Body of pancreas (tissue), 4 donors: ENCODE measurements around the gene ETS2. TPM values are rescaled to one million over a fixed set of nuclear protein-coding genes. Genes with fewer than 3 reads are reported as not detected.
A peak's percentile ranks its signal among the peaks of the same experiment; 100 is the strongest.

Experiments
- ATAC-seq: fragments of 150-250 bp; one replicate; pipeline ENCODE4 v1.9.1; 2016
- DNase-seq, 4 donors: peaks; one replicate each; pipeline ENCODE4 v3.0.0-alpha.2; 2019
- H3K27ac ChIP-seq, 4 donors: fragments of 200-600 bp; sonication (generic); 1 replicate in 3 of 4; 2 replicates in 1 of 4; pipeline versions ENCODE4 v1.5.1 to v1.6.1; 2016 to 2019; ENCODE audit warnings: mild to moderate bottlenecking in 1 of 4, mixed read lengths in 1 of 4, moderate library complexity in 1 of 4
- H3K27me3 ChIP-seq, 2 donors: fragments of 200-600 bp; sonication (generic); one replicate each; pipeline ENCODE4 v1.6.0; 2016; ENCODE audit warnings: mild to moderate bottlenecking in 1 of 2
- H3K36me3 ChIP-seq, 2 donors: fragments of 200-600 bp; sonication (generic); replicated peaks in 1 of 2; 2 replicates each; pipeline ENCODE4 v1.5.1; 2016; ENCODE audit warnings: low read depth in 2 of 2; ENCODE audit not compliant: insufficient read depth in 1 of 2
- H3K4me1 ChIP-seq: fragments of 200-600 bp; sonication (generic); one replicate; pipeline ENCODE4 v1.6.0; 2016
- H3K4me3 ChIP-seq, 2 donors: fragments of 200-600 bp; sonication (generic); 1 replicate in 1 of 2; 2 replicates in 1 of 2; pipeline ENCODE4 v1.5.1; 2016 to 2019
- H3K9me3 ChIP-seq, 3 donors: fragments of 200-600 bp; sonication (generic); 1 replicate in 2 of 3; 2 replicates in 1 of 3; pipeline ENCODE4 v1.5.1; 2016
- POLR2A ChIP-seq, 3 donors: fragments of 450-650 bp; IDR thresholded peaks; one replicate each; pipeline ENCODE4 v1.6.1; 2016; ENCODE audit warnings: antibody characterized with exemption in 3 of 3, mild to moderate bottlenecking in 2 of 3
- WGBS, 2 donors: methylation state at CpG; one replicate each; pipeline ENCODE4 v1.1.5; 2017; 5-methylcytosine and 5-hydroxymethylcytosine counted together
- intact Hi-C: fragments of 100-400 bp; cut with DNase I; formaldehyde crosslinking; loops from one replicate; pipeline ENCODE4 v1.15.1; 2023
- total RNA-seq, 2 donors: library from RNA; depleted of rRNA; stranded (reverse); fragments of >200 nt; gene quantifications; one replicate each; pipeline ENCODE4 v1.1.0, GENCODE V29; 2016
- TF ChIP-seq, protein P1 (sequence below), 7 experiments: fragments of 450-650 bp in 4 of 7; fragments of 200-600 bp in 3 of 7; sonication (generic) in 3 of 7; IDR thresholded peaks; one replicate each; pipeline ENCODE4 v1.5.1; 2016 to 2019; ENCODE audit warnings: antibody characterized with exemption in 7 of 7

ETS2 gene
- total RNA-seq, 2 donors from 2014 or later: 17.9 to 25.7 TPM

DNA sequence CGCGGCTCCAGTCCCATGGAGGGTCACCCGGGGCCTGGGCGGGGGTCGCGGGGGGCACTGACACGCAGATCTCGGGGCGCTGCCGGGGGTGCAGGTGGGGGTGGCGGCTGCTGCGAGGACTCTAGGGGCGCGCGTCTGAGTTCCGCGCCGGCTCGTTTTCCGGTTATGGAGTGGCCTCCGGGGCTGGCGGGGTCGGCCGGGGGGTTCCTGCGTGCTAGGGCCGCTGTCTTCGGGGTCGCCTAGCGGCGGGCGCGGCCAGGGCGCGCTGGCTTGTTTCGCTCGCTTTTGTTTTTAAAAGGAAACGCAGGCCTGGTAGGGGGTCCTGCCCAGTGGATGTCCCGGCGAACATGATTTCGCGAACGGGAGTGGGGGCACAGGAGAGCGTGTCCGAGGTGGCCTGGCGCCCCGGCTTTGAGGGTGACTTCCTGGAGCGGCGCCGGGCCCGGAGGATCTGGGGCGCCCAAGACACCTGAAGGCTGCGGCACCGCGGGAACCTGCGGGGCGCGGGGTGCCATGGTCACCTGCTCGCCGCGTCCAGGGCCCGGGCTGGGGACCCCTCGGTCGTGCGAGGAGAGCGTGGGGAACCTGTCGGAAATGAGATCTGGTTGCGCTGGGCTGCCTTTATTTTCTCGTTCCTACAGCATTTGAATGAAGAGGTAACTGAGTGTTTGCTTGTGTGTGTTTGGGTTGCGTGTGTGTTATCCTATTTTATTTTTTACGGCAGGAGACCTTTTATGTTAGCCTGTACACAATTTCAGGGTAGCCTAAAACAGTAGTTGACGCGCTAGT lies 618 bp downstream of the ETS2 start:
- H3K27ac ChIP-seq: peak overlapping the region; percentile 87 to 95 (median 92)
- 0 to 3% methylated on average over 6 to 70 of the region's 72 CpGs for WGBS, 2 donors
- intact Hi-C loops: no loop called here
- no peaks in the 10 kb centered on the region for H3K9me3 ChIP-seq
- H3K4me1 ChIP-seq: peaks cover 18% of the 10 kb centered on the region
- H3K4me3 ChIP-seq: peak overlapping the region; percentile 44
- no peaks in the 10 kb centered on the region for H3K36me3 ChIP-seq
- DNase-seq: peak in 3 of 4 donors; percentile 34 to 45 (median 38)
- no peaks in the 10 kb centered on the region for H3K27me3 ChIP-seq
- ATAC-seq: peak; percentile 25
- TF ChIP-seq, protein P1, sequence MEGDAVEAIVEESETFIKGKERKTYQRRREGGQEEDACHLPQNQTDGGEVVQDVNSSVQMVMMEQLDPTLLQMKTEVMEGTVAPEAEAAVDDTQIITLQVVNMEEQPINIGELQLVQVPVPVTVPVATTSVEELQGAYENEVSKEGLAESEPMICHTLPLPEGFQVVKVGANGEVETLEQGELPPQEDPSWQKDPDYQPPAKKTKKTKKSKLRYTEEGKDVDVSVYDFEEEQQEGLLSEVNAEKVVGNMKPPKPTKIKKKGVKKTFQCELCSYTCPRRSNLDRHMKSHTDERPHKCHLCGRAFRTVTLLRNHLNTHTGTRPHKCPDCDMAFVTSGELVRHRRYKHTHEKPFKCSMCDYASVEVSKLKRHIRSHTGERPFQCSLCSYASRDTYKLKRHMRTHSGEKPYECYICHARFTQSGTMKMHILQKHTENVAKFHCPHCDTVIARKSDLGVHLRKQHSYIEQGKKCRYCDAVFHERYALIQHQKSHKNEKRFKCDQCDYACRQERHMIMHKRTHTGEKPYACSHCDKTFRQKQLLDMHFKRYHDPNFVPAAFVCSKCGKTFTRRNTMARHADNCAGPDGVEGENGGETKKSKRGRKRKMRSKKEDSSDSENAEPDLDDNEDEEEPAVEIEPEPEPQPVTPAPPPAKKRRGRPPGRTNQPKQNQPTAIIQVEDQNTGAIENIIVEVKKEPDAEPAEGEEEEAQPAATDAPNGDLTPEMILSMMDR (IDR thresholded peaks at IDR 0.05): peak in 2 of 7 experiments; percentile 8 to 12
- TF ChIP-seq POLR2A (IDR thresholded peaks at IDR 0.05): peak in 1 of 3 donors; percentile 19

DNA sequence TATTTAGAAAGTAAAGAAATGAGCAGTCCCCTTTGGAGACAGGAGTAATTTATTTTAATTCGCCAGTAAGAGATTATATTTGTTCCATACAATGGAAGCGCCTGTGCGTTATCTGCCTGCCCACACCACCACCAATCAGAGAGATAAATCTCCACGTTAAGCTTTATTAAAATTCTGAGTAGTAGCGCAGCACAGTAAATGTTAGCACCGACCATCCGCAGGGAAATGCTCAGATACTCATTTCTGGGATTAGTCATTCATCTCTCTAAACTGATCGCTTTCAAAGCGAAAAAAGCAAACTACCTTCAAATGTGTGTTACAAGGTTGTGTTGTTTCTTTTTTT lies 1.2 kb downstream of the ETS2 start:
- no peak for DNase-seq
- TF ChIP-seq POLR2A (IDR thresholded peaks at IDR 0.05): no peak
- TF ChIP-seq, protein P1 (IDR thresholded peaks at IDR 0.05): no peak
- ATAC-seq: no peak
- H3K9me3 ChIP-seq: no peaks in the 10 kb centered on the region
- intact Hi-C loops: no loop called here
- no peaks in the 10 kb centered on the region for H3K36me3 ChIP-seq
- peak overlapping the region in 3 of 4 donors; percentile 92 to 95 (median 93) for H3K27ac ChIP-seq
- H3K4me3 ChIP-seq: peak overlapping the region in 1 of 2 donors; percentile 44
- 21 to 41% methylated on average over 9 of the region's 9 CpGs for WGBS, 2 donors
- no peaks in the 10 kb centered on the region for H3K27me3 ChIP-seq
- H3K4me1 ChIP-seq: peaks cover 18% of the 10 kb centered on the region

- no peaks in the 10 kb centered on the region for H3K9me3 ChIP-seq
- intact Hi-C loops: no loop called here
- peaks cover 18% of the 10 kb centered on the region for H3K4me1 ChIP-seq
- H3K4me3 ChIP-seq: peak overlapping the region in 1 of 2 donors; percentile 44
- H3K27ac ChIP-seq: peak overlapping the region in 3 of 4 donors; percentile 92 to 95 (median 93)
- 50 to 59% methylated on average over 2 of the region's 2 CpGs for WGBS, 2 donors
- H3K36me3 ChIP-seq: no peaks in the 10 kb centered on the region
- TF ChIP-seq POLR2A (IDR thresholded peaks at IDR 0.05): no peak
- TF ChIP-seq, protein P1 (IDR thresholded peaks at IDR 0.05): no peak
- ATAC-seq (no peak), DNase-seq (no peak)
- H3K27me3 ChIP-seq: no peaks in the 10 kb centered on the region
These were observed 1.7 kb downstream of the ETS2 start for GRCh38 chr21:38807441-38807871.

DNA sequence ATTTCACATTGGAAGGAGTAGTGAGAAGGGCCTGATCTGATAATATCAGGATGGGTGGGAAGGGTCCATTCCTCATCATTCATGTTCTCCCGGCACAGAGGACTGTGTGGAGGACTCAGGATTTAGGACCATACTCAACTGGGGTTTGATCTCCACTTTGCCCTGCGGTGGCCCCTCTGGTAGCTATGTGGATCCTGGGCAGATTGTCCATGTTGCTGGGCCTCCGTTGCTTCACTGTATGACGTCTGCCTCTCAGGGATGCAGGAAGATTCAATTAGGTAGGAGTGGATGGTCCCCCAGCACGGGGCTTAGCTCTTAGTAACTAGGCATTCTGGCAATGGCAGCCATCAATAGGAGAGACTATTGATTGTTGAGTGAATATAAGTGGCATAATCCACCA lies 2.3 kb downstream of the ETS2 start:
- no peak for TF ChIP-seq POLR2A (IDR thresholded peaks at IDR 0.05)
- TF ChIP-seq, protein P1 (IDR thresholded peaks at IDR 0.05): no peak
- H3K4me1 ChIP-seq: peaks cover 18% of the 10 kb centered on the region
- peaks cover 0 to 3% of the 10 kb centered on the region in 2 donors for H3K36me3 ChIP-seq
- H3K9me3 ChIP-seq: no peaks in the 10 kb centered on the region
- H3K27ac ChIP-seq: peak overlapping the region in 2 of 4 donors; percentile 31 to 95
- ATAC-seq (no peak), DNase-seq (no peak)
- WGBS, 2 donors: 71 to 94% methylated on average over 5 of the region's 5 CpGs
- no peak overlapping the region for H3K4me3 ChIP-seq
- intact Hi-C loops: no loop called here
- H3K27me3 ChIP-seq: no peaks in the 10 kb centered on the region
